ENCODE measurements around the gene RBM43.

RBM43 gene

DNA sequence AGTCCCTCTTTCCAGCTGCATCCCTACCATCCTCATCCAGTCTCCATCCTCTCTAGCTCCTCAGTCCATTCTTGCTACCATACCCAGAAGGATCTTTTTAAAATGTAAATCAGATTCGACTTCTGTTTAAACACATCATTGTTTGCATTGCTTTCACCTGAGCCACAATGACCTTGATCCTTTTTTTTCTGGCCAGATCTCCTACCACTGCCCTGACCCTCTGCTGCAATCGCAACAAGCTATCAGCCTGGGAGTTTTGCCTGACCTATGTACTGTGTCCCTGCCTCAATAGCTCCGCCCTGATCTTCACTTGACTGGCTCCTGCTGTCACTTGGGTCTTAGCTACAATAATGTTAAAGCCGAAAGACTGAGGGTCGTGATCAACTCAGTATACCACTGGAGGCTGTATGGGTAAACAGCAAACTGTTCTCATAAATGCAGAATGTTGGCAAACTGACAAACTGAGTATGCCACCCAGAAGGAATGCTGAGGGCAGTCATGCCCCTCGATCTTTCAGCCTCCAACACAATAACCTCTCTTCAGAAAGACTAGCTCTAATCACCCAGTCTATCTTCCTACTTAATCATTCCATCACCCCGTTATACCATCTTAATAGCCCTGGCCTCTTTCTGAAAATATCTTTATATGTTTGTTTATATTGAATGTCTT, 2.6 kb upstream of the RBM43 start:
- H3K4me3 Mint-ChIP-seq: no peak overlapping the region
- no peaks in the 10 kb centered on the region for H3K27me3 Mint-ChIP-seq
- DNase-seq (ENCODE audit: low spot score in 2 of 2): no peak
- peaks cover 11% of the 10 kb centered on the region for H3K4me1 Mint-ChIP-seq
- peak overlapping the region; percentile 1 for H3K27ac Mint-ChIP-seq (ENCODE audit: low read depth)
- ATAC-seq (replicated peaks; ENCODE audit: extremely low read depth, poor library complexity, severe bottlenecking): no peak
- no peaks in the 10 kb centered on the region for H3K9me3 Mint-ChIP-seq
- H3K36me3 Mint-ChIP-seq (ENCODE audit: insufficient read depth): peaks cover 16% of the 10 kb centered on the region

DNA sequence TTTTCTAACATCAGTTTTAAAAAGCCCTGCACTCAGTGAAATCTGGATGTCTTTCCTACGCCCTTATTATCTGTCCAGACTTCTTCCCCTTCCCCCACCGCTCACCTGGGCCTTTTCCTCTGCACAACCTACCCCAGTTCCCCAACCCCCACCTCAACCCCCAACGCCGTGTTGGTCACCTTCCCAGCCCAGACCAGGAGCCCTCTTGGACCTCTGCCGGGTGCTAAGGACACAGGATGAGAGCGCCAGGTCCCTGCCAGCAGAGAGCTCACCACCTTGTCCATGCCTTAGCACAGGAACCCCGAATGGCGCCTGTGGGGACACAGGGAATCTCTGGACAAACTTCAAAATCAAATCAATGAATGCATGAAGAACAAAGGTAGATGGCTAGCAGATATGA, 966 bp upstream of the RBM43 start:
- H3K27ac Mint-ChIP-seq (ENCODE audit: low read depth): peak overlapping the region; percentile 97
- no peaks in the 10 kb centered on the region for H3K9me3 Mint-ChIP-seq
- peaks cover 22% of the 10 kb centered on the region for H3K4me1 Mint-ChIP-seq
- ATAC-seq (replicated peaks; ENCODE audit: extremely low read depth, poor library complexity, severe bottlenecking) (no peak), DNase-seq (ENCODE audit: low spot score in 2 of 2) (no peak)
- no peaks in the 10 kb centered on the region for H3K27me3 Mint-ChIP-seq
- peaks cover 16% of the 10 kb centered on the region for H3K36me3 Mint-ChIP-seq (ENCODE audit: insufficient read depth)
- peak overlapping the region; percentile 89 for H3K4me3 Mint-ChIP-seq

DNA sequence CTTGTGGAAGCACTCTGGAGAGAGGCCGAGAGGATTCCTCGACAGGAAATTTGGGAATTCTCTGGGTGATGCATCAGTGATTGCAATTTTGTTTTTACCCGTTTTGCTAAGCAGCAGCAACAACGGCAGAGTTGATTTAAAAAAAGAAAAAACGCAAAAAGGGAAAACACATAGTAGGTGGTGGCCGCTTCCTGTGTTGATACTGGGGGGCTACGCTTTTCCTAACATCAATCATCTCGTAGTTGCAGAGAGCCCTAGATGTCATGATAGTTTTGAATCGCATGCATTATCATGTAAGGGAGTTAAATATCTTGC, 271 bp upstream of the RBM43 start:
- H3K4me3 Mint-ChIP-seq: peak overlapping the region; percentile 89
- H3K4me1 Mint-ChIP-seq: peaks cover 23% of the 10 kb centered on the region

DNA sequence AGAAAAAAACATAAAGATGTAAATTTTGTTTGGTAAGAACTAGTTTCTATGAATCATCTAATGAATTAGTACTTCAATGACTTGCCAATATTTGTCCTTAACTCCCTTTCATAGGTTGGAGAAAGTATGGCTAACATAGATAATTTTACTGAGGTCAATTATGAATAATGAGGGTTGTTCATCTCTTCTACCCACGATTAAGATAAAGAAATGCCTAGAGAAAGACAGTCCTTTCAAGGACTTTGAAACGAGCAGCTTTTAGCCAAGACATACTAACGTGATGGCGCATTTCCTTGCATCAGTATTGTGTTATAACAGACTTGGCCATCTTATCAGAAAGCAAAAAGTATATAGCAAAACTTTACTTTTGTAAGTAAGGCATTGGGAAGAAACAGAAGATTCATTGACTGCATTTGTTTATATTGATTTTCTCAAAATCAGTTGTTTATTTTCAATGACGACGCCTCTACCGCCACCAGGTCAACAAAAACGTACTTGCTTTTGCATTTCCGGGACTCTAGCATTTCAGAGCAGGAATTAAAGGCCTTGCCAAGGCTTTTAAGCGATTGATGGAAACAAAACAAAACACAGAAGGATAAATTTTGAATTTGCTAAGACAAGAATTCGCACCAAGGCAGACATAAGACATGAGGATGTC, 961 bp downstream of the RBM43 start:
- peak; percentile 22 for ATAC-seq (replicated peaks; ENCODE audit: extremely low read depth, poor library complexity, severe bottlenecking)
- no peak for DNase-seq (ENCODE audit: low spot score in 2 of 2)
- H3K36me3 Mint-ChIP-seq (ENCODE audit: insufficient read depth): peaks cover 18% of the 10 kb centered on the region
- H3K27ac Mint-ChIP-seq (ENCODE audit: low read depth): peak overlapping the region; percentile 97
- H3K27me3 Mint-ChIP-seq: no peaks in the 10 kb centered on the region
- H3K4me1 Mint-ChIP-seq: peaks cover 23% of the 10 kb centered on the region
- H3K9me3 Mint-ChIP-seq: no peaks in the 10 kb centered on the region
- peak overlapping the region; percentile 89 for H3K4me3 Mint-ChIP-seq

More for the DNA sequence above, 271 bp upstream of the RBM43 start:
- ATAC-seq (replicated peaks; ENCODE audit: extremely low read depth, poor library complexity, severe bottlenecking): no peak
- DNase-seq (ENCODE audit: low spot score in 2 of 2): no peak
- no peaks in the 10 kb centered on the region for H3K9me3 Mint-ChIP-seq
- peak overlapping the region; percentile 97 for H3K27ac Mint-ChIP-seq (ENCODE audit: low read depth)
- no peaks in the 10 kb centered on the region for H3K27me3 Mint-ChIP-seq
- peaks cover 18% of the 10 kb centered on the region for H3K36me3 Mint-ChIP-seq (ENCODE audit: insufficient read depth)

DNA sequence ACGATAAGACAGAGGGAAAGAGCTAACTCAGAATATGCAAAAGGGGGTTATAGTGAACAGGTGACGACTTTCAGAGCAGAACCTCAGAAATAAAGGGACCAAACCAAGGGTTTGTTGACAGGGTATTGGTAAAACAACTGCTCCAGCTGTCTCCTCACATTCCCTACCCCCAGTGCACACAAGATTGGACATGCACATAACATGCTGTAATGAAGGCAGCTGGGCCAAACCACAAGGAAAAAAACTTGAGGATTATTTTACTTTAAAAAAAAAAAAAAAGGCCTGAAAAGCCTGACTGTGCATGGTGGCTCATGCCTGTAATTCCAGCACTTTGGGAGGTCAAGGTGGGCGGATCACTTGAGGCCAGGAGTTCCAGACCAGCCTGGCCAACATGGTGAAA, 3.5 kb downstream of the RBM43 start:
- no peak for DNase-seq (ENCODE audit: low spot score in 2 of 2)
- peaks cover 32% of the 10 kb centered on the region for H3K36me3 Mint-ChIP-seq (ENCODE audit: insufficient read depth)
- H3K27ac Mint-ChIP-seq (ENCODE audit: low read depth): no peak overlapping the region

DNA sequence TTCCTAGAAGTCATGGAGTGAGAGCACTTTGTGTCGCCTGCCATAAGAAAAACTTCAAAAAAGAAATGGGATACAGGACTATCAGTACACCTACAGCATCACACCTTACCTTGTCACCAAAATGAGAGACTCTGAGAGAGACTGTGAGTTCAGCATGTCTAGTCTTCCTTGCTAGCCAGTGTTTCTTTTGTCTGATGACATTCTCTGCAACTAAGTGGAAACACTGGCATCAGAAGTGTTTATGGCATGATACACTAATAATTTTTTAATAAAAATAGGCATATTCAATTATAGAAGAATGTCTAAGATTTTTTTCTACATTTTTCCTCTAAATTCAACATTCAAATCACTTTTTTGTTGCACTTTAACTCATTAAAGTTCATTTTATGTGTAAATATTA, 9.0 kb downstream of the RBM43 start:
- DNase-seq (ENCODE audit: low spot score in 2 of 2): no peak
- ATAC-seq (replicated peaks; ENCODE audit: extremely low read depth, poor library complexity, severe bottlenecking): no peak
- Mint-ChIP-seq H3K27ac (ENCODE audit: low read depth) (no peak overlapping the region), H3K4me3 (no peak overlapping the region), H3K27me3 (no peaks in the 10 kb centered on the region), H3K36me3 (ENCODE audit: insufficient read depth) (peaks cover 48% of the 10 kb centered on the region), H3K9me3 (no peaks in the 10 kb centered on the region), H3K4me1 (peaks cover 11% of the 10 kb centered on the region)

More for the DNA sequence above, 3.5 kb downstream of the RBM43 start:
- Mint-ChIP-seq H3K27me3 (no peaks in the 10 kb centered on the region), H3K9me3 (no peaks in the 10 kb centered on the region), H3K4me1 (peaks cover 31% of the 10 kb centered on the region), H3K4me3 (no peak overlapping the region)
- ATAC-seq (replicated peaks; ENCODE audit: extremely low read depth, poor library complexity, severe bottlenecking): no peak

DNA sequence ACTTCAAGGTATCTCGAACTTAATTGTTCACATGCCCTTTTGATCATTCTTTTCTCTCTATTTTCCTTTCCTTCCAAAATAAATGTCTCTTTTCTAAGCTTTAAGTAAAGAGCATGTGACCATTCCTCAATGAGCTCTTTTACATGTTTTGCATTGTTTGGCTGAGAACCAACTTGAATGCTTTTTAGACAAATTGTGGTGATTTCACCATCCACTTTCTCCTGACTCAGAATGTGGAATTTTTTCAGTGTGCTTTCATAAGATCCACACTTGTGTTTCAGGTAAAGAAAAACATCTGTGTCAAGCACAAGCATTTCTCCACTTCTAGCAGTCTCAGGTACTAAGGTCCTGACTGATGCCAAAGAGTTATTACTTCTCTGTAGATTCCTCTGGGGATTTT, 10.7 kb downstream of the RBM43 start:
- H3K36me3 Mint-ChIP-seq (ENCODE audit: insufficient read depth): peaks cover 45% of the 10 kb centered on the region
- ATAC-seq (replicated peaks; ENCODE audit: extremely low read depth, poor library complexity, severe bottlenecking): no peak
- H3K27me3 Mint-ChIP-seq: no peaks in the 10 kb centered on the region
- no peak overlapping the region for H3K4me3 Mint-ChIP-seq
- H3K27ac Mint-ChIP-seq (ENCODE audit: low read depth): no peak overlapping the region
- peaks cover 11% of the 10 kb centered on the region for H3K4me1 Mint-ChIP-seq
- no peaks in the 10 kb centered on the region for H3K9me3 Mint-ChIP-seq
- DNase-seq (ENCODE audit: low spot score in 2 of 2): no peak

DNA sequence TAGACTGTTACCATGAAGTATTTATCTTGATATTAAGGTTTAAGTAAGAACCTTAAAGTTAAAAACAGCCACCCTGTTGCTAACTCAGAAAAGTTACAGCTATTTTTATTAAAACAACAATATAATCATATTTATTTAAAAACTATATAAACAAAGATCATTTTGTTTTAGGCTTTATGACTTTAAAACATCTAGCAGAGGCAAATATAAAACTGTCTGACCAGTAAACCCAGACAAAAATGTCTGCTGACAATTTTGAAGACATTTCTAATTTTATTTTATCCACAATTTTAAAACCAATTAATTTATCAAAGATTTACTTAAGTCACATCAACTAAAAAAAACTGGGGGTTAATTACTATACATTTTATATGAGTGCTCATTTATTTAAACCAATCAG, 14.2 kb downstream of the RBM43 start:
- Mint-ChIP-seq H3K4me3 (no peak overlapping the region), H3K9me3 (no peaks in the 10 kb centered on the region), H3K4me1 (no peaks in the 10 kb centered on the region), H3K27ac (ENCODE audit: low read depth) (no peak overlapping the region), H3K27me3 (no peaks in the 10 kb centered on the region), H3K36me3 (ENCODE audit: insufficient read depth) (peaks cover 28% of the 10 kb centered on the region)
- DNase-seq (ENCODE audit: low spot score in 2 of 2) (no peak), ATAC-seq (replicated peaks; ENCODE audit: extremely low read depth, poor library complexity, severe bottlenecking) (no peak)

DNA sequence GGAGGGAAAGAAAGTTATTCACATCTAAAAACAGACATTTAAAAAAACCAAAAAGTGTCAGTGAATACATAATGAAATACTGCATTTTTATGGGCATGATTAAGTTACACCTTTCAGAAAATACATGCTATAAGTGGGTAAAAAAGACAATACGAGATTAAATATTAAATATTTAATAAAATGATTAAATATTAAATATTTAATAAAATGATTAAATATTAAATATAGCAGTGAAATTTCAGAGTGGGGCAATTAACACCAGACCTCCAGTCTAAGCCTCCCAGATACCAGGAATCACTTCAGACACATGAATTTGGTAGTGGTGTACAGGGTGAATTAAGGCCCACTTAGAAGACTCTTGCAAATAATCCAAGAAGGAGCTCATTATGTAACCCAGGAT, 15.5 kb downstream of the RBM43 start:
- Mint-ChIP-seq H3K27me3 (no peaks in the 10 kb centered on the region), H3K4me1 (no peaks in the 10 kb centered on the region), H3K4me3 (no peak overlapping the region), H3K9me3 (no peaks in the 10 kb centered on the region), H3K27ac (ENCODE audit: low read depth) (no peak overlapping the region), H3K36me3 (ENCODE audit: insufficient read depth) (peaks cover 18% of the 10 kb centered on the region)
- no peak for DNase-seq (ENCODE audit: low spot score in 2 of 2)
- ATAC-seq (replicated peaks; ENCODE audit: extremely low read depth, poor library complexity, severe bottlenecking): no peak

DNA sequence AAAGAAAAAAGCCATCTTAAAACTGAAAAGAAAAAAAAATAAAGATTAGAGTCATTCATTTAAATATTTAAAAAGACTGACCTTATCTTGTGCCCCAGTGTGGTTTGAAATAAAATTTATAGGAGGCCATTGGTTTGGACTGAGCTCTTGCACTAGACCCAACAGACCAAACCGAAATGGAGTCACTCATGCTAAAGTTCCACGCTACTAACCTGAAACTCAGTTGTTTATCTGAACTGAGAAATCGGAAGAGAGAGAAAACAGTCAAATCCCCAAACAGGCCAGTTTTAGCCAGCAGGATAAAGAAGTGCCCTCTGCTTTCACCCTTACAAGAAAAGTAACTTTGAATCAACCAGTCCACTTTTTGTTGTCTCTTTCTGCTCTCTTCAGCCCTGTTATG, 18.2 kb downstream of the RBM43 start:
- no peak overlapping the region for H3K4me3 Mint-ChIP-seq
- peaks cover 3% of the 10 kb centered on the region for H3K36me3 Mint-ChIP-seq (ENCODE audit: insufficient read depth)
- ATAC-seq (replicated peaks; ENCODE audit: extremely low read depth, poor library complexity, severe bottlenecking) (no peak), DNase-seq (ENCODE audit: low spot score in 2 of 2) (no peak)
- H3K27me3 Mint-ChIP-seq: no peaks in the 10 kb centered on the region
- no peaks in the 10 kb centered on the region for H3K4me1 Mint-ChIP-seq
- no peaks in the 10 kb centered on the region for H3K9me3 Mint-ChIP-seq
- no peak overlapping the region for H3K27ac Mint-ChIP-seq (ENCODE audit: low read depth)

DNA sequence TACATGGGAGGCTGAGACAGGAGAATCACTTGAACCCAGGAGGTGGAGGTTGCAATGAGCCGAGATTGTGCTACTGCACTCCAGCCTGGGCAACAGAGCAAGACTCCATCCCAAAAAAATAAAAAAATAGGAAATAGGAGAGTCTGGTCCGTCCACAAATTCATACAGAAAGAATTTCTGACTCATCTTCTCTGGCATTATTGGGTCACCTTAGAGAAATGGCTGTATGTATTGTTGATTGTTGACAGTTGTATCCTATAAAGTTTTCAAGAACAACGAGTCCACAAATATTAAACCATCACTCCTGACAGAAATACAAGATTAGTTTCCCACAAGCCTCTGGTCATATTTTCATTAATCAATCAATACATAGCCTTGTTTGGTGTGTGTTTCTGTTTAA, 20.4 kb downstream of the RBM43 start:
- no peak overlapping the region for H3K27ac Mint-ChIP-seq (ENCODE audit: low read depth)
- H3K36me3 Mint-ChIP-seq (ENCODE audit: insufficient read depth): no peaks in the 10 kb centered on the region
- no peaks in the 10 kb centered on the region for H3K27me3 Mint-ChIP-seq
- ATAC-seq (replicated peaks; ENCODE audit: extremely low read depth, poor library complexity, severe bottlenecking) (no peak), DNase-seq (ENCODE audit: low spot score in 2 of 2) (no peak)
- no peaks in the 10 kb centered on the region for H3K4me1 Mint-ChIP-seq
- H3K9me3 Mint-ChIP-seq: no peaks in the 10 kb centered on the region
- no peak overlapping the region for H3K4me3 Mint-ChIP-seq

DNA sequence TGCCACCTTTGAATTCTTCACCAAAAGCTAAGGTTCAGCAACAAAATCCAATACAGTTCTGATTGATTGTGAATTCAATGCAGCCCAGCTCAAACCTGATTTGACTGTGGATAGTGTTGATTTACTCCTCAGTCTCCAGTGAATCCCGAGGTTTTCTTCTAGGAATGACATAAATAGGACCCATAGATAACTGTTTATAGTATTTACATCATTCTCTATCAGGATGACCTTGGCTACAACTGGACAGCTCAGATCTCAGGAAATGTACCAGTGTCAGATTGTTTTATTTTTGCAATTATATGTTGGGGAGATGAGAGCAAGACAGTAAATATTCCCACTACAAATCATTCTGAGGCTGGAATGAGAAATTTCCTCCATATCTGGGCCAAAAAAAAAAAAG, 21.2 kb downstream of the RBM43 start:
- Mint-ChIP-seq H3K9me3 (no peaks in the 10 kb centered on the region), H3K4me3 (no peak overlapping the region), H3K27me3 (no peaks in the 10 kb centered on the region), H3K27ac (ENCODE audit: low read depth) (no peak overlapping the region), H3K36me3 (ENCODE audit: insufficient read depth) (no peaks in the 10 kb centered on the region), H3K4me1 (no peaks in the 10 kb centered on the region)
- no peak for ATAC-seq (replicated peaks; ENCODE audit: extremely low read depth, poor library complexity, severe bottlenecking)
- no peak for DNase-seq (ENCODE audit: low spot score in 2 of 2)

DNA sequence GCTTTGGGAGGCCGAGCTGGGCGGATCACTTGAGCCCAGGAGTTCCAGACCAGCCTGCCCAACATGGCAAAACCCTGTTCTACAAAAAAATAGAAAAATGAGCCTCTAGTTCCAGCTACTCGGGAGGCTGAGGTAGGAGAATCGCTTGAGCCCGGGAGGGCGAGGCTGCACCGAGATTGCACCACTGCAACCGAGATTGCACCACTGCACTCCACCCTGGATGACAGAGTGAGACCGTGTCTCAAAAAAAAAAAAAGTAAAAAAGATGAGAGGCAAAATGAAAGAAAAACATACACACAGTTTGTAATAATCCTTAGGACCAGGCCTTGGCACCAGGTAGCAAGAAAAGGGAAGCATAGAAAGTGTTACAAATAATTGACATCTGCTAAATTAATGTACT, 22.0 kb downstream of the RBM43 start:
- Mint-ChIP-seq H3K4me3 (no peak overlapping the region), H3K36me3 (ENCODE audit: insufficient read depth) (no peaks in the 10 kb centered on the region), H3K27ac (ENCODE audit: low read depth) (no peak overlapping the region), H3K27me3 (no peaks in the 10 kb centered on the region), H3K9me3 (no peaks in the 10 kb centered on the region), H3K4me1 (no peaks in the 10 kb centered on the region)
- no peak for ATAC-seq (replicated peaks; ENCODE audit: extremely low read depth, poor library complexity, severe bottlenecking)
- no peak for DNase-seq (ENCODE audit: low spot score in 2 of 2)

Data from central memory CD8-positive, alpha-beta T cell (primary cell).